Hepatocyte (in vitro differentiated cells): ENCODE measurements around the gene RETREG2. TPM values are rescaled to one million over a fixed set of nuclear protein-coding genes. Genes with fewer than 3 reads are reported as not detected.

Source experiments
- DNase-seq: peaks from one replicate; pipeline ENCODE4 v3.0.0-alpha.2; 2016; ENCODE audit warnings: low spot score
- H2AFZ ChIP-seq: fragments of 200-600 bp; sonication (generic); 2 replicates; pipeline ENCODE4 v1.6.0; 2016; ENCODE audit warnings: antibody characterized with exemption, mild to moderate bottlenecking
- H3K27ac ChIP-seq: fragments of 200-600 bp; sonication (generic); 2 replicates; pipeline ENCODE4 v1.5.1; 2016; ENCODE audit warnings: mild to moderate bottlenecking
- H3K27me3 ChIP-seq: fragments of 200-600 bp; sonication (generic); 2 replicates; pipeline ENCODE4 v1.6.1; 2016
- H3K36me3 ChIP-seq: fragments of 200-600 bp; sonication (generic); replicated peaks from 2 replicates; pipeline ENCODE4 v1.5.1; 2016; ENCODE audit warnings: low read depth; ENCODE audit not compliant: insufficient read depth
- H3K4me1 ChIP-seq: fragments of 200-600 bp; sonication (generic); 2 replicates; pipeline ENCODE4 v1.5.1; 2016; ENCODE audit warnings: mild to moderate bottlenecking, moderate library complexity; ENCODE audit not compliant: insufficient read depth
- H3K4me2 ChIP-seq: fragments of 200-600 bp; sonication (generic); 2 replicates; pipeline ENCODE4 v1.6.0; 2016
- H3K4me3 ChIP-seq: fragments of 200-600 bp; sonication (generic); 2 replicates; pipeline ENCODE4 v1.5.1; 2016; ENCODE audit warnings: mild to moderate bottlenecking
- H3K79me2 ChIP-seq: fragments of 200-600 bp; sonication (generic); 2 replicates; pipeline ENCODE4 v1.6.0; 2017; ENCODE audit warnings: mild to moderate bottlenecking
- H3K9me2 ChIP-seq: fragments of 200-600 bp; sonication (generic); replicated peaks from 2 replicates; pipeline ENCODE4 v1.6.0; 2017; ENCODE audit warnings: mild to moderate bottlenecking; ENCODE audit not compliant: insufficient read depth
- H3K9me3 ChIP-seq: fragments of 200-600 bp; sonication (generic); 2 replicates; pipeline ENCODE4 v1.5.1; 2016; ENCODE audit warnings: low read depth, mild to moderate bottlenecking
- H4K20me1 ChIP-seq: fragments of 200-600 bp; sonication (generic); 2 replicates; pipeline ENCODE4 v1.6.0; 2016; ENCODE audit warnings: mild to moderate bottlenecking; ENCODE audit not compliant: insufficient read depth, poor library complexity, severe bottlenecking
- EZH2 ChIP-seq: fragments of 200-600 bp; sonication (generic); IDR thresholded peaks from 2 replicates; pipeline ENCODE4 v1.6.1; 2016; ENCODE audit warnings: antibody characterized with exemption, mild to moderate bottlenecking, borderline replicate concordance
- EZH2phosphoT487 ChIP-seq: fragments of 200-600 bp; sonication (generic); IDR thresholded peaks from one replicate; pipeline ENCODE4 v1.6.1; 2018; ENCODE audit warnings: antibody characterized with exemption, mild to moderate bottlenecking, low read depth, moderate library complexity; ENCODE audit not compliant: unreplicated experiment, severe bottlenecking
- WGBS: methylation state at CpG from one replicate; pipeline ENCODE4 v1.1.6; 2016; ENCODE audit warnings: low lambda C conversion rate; ENCODE audit errors: missing lambda C conversion rate; 5-methylcytosine and 5-hydroxymethylcytosine counted together
- polyA plus RNA-seq: library from polyadenylated mRNA; unstranded; fragments of >200 nt; fragmentation: Nextera tagmentation; extraction: Ambion mirVana; gene quantifications from 2 replicates; pipeline ENCODE4 v1.2.1, GENCODE V29; 2016
- total RNA-seq: library from RNA; depleted of rRNA; stranded (reverse); fragments of >200 nt; gene quantifications from 2 replicates; pipeline ENCODE4 v1.2.3, GENCODE V29; 2014
- TF ChIP-seq, protein P1 (sequence below): fragments of 200-600 bp; sonication (generic); IDR thresholded peaks from 2 replicates; pipeline ENCODE4 v1.5.1; 2016; ENCODE audit warnings: antibody characterized with exemption, mild to moderate bottlenecking; ENCODE audit not compliant: poor library complexity

The RETREG2 gene
- total and polyA plus RNA-seq, 2 experiments from 2014 or later = 90.7 to 93.3 TPM

GRCh38 chr2:219142329-219142728, 35.7 kb upstream of the RETREG2 start:
- WGBS = 77% methylated on average over 6 of the region's 6 CpGs
- Histone ChIP-seq H3K4me2 (no peak overlapping the region), H3K27ac (no peak overlapping the region), H3K4me1 (no peaks in the 10 kb centered on the region), H4K20me1 (no peaks in the 10 kb centered on the region), H3K27me3 (no peaks in the 10 kb centered on the region), H3K79me2 (no peaks in the 10 kb centered on the region), H3K9me3 (no peaks in the 10 kb centered on the region), H3K4me3 (no peak overlapping the region), H3K9me2 (no peaks in the 10 kb centered on the region), H2AFZ (no peak overlapping the region), H3K36me3 (no peaks in the 10 kb centered on the region)
- DNase-seq = no peak
- no peak for TF ChIP-seq EZH2phosphoT487
- TF ChIP-seq EZH2 = no peak
- TF ChIP-seq, protein P1, sequence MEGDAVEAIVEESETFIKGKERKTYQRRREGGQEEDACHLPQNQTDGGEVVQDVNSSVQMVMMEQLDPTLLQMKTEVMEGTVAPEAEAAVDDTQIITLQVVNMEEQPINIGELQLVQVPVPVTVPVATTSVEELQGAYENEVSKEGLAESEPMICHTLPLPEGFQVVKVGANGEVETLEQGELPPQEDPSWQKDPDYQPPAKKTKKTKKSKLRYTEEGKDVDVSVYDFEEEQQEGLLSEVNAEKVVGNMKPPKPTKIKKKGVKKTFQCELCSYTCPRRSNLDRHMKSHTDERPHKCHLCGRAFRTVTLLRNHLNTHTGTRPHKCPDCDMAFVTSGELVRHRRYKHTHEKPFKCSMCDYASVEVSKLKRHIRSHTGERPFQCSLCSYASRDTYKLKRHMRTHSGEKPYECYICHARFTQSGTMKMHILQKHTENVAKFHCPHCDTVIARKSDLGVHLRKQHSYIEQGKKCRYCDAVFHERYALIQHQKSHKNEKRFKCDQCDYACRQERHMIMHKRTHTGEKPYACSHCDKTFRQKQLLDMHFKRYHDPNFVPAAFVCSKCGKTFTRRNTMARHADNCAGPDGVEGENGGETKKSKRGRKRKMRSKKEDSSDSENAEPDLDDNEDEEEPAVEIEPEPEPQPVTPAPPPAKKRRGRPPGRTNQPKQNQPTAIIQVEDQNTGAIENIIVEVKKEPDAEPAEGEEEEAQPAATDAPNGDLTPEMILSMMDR = no peak

- H3K4me3 ChIP-seq = no peak overlapping the region
- H3K36me3 ChIP-seq = no peaks in the 10 kb centered on the region
- WGBS = 32% methylated on average over 1 of the region's 1 CpG
- DNase-seq = no peak
- TF ChIP-seq, protein P1 = no peak
- TF ChIP-seq EZH2 (no peak), EZH2phosphoT487 (no peak)
- H3K9me2 ChIP-seq = no peaks in the 10 kb centered on the region
- H3K79me2 ChIP-seq = no peaks in the 10 kb centered on the region
- H3K27me3 ChIP-seq = no peaks in the 10 kb centered on the region
- no peaks in the 10 kb centered on the region for H4K20me1 ChIP-seq
- H3K4me1 ChIP-seq = peaks cover 4% of the 10 kb centered on the region
- H3K9me3 ChIP-seq = no peaks in the 10 kb centered on the region
- no peak overlapping the region for H3K27ac ChIP-seq
- no peak overlapping the region for H2AFZ ChIP-seq
- no peak overlapping the region for H3K4me2 ChIP-seq
These were observed 28.4 kb upstream of the RETREG2 start for GRCh38 chr2:219149667-219150066.

DNA sequence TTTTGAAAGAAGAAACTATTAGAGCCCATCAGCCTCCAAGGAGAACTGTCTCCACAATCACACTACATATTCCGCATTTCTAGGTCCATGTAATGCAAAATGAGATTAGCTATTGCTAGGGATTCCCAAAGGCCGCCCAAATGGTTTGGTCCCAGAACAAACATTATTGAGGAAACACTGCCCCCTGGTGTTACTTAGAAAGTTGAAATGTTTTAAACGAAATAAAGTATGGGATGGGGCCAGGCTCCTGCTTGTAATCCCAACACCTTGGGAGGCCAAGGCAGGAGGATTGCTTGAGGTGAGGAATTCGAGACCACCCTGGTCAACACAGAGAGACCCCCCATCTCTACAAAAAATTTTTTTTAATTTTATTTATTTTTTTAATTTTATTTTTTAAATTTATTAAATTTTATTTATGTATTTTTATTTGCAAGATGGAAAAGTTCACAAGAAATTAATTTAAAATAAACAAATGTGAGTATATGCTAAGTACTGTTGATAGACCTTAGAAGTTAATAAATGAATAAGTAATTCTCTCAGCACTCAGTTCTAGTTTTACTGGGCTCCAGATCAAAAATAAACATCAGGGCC, 22.9 kb upstream of the RETREG2 start:
- 14% methylated on average over 4 of the region's 4 CpGs for WGBS
- Histone ChIP-seq H3K27me3 (no peaks in the 10 kb centered on the region), H3K9me2 (no peaks in the 10 kb centered on the region), H3K4me2 (no peak overlapping the region), H2AFZ (no peak overlapping the region), H3K9me3 (no peaks in the 10 kb centered on the region), H3K36me3 (no peaks in the 10 kb centered on the region), H3K79me2 (peaks cover 10% of the 10 kb centered on the region), H3K4me1 (peaks cover 3% of the 10 kb centered on the region), H3K4me3 (no peak overlapping the region), H3K27ac (no peak overlapping the region), H4K20me1 (no peaks in the 10 kb centered on the region)
- TF ChIP-seq, protein P1 = peak; percentile 79
- TF ChIP-seq EZH2 = no peak
- peak; percentile 88 for DNase-seq
